Heart right ventricle (tissue), 16 donors: Measurements from ENCODE around the gene MRPL53. TPM values are rescaled to one million over a fixed set of nuclear protein-coding genes. Genes with fewer than 3 reads are reported as not detected.

Experiments
- ATAC-seq, 8 donors: fragments of 200-7000 bp; cut with Tn5 transposase; one replicate each; pipeline ENCODE4 v1.9.1; 2020; ENCODE audit warnings: mild to moderate bottlenecking in 8 of 8, moderate library complexity in 8 of 8, moderate number of reproducible peaks in 1 of 8
- DNase-seq, 2 donors: peaks; one replicate each; pipeline ENCODE4 v3.0.0-alpha.2; 2020
- H3K27ac ChIP-seq, 10 donors: fragments of 200-600 bp; sonication (generic) in 2 of 10; one replicate each; pipeline versions ENCODE4 v1.5.0 to v1.8.0; 2020 to 2022; ENCODE audit warnings: mild to moderate bottlenecking in 3 of 10
- H3K27me3 ChIP-seq, 7 donors: fragments of 200-600 bp; one replicate each; pipeline ENCODE4 v1.8.0; 2021 to 2022; ENCODE audit warnings: mild to moderate bottlenecking in 2 of 7
- H3K36me3 ChIP-seq, 9 donors: fragments of 200-600 bp; sonication (generic) in 1 of 9; one replicate each; pipeline versions ENCODE4 v1.5.0 to v1.8.0; 2020 to 2022; ENCODE audit warnings: mild to moderate bottlenecking in 2 of 9
- H3K4me1 ChIP-seq, 9 donors: fragments of 200-600 bp; sonication (generic) in 1 of 9; one replicate each; pipeline versions ENCODE4 v1.5.0 to v1.8.0; 2020 to 2022; ENCODE audit warnings: mild to moderate bottlenecking in 4 of 9
- H3K4me3 ChIP-seq, 10 donors: fragments of 200-600 bp; sonication (generic) in 2 of 10; one replicate each; pipeline versions ENCODE4 v1.5.0 to v1.8.0; 2020 to 2022; ENCODE audit warnings: mild to moderate bottlenecking in 7 of 10, moderate library complexity in 2 of 10
- H3K9me3 ChIP-seq, 11 donors: fragments of 200-600 bp in 10 of 11; sonication (generic) in 2 of 11; one replicate each; pipeline versions ENCODE4 v1.5.0 to v1.8.0; 2013 to 2022; ENCODE audit warnings: mild to moderate bottlenecking in 2 of 11, control low read depth in 1 of 11, moderate library complexity in 1 of 11
- WGBS, 2 donors: extraction: QIAGEN DNeasy Blood & Tissue Kit; methylation state at CpG; one replicate each; pipeline ENCODE4 v1.1.7; 2013; ENCODE audit warnings: inconsistent platforms in 1 of 2; 5-methylcytosine and 5-hydroxymethylcytosine counted together
- intact Hi-C, 10 donors: fragments of 100-400 bp; cut with DNase I; formaldehyde crosslinking; loops; one replicate each; pipeline versions ENCODE4 v1.11.1 to v1.14.2; 2022
- polyA plus RNA-seq, 2 donors: library from polyadenylated mRNA; stranded (reverse); fragments of 200-250 nt; gene quantifications; one replicate each; pipeline ENCODE4 v1.2.3, GENCODE V29; 2013
- total RNA-seq, 10 donors: library from RNA; stranded (reverse); fragmentation: NEBNext Ultra II Directional in 3 of 10; extraction: Animal tissue kit (Norgen Biotek cat#: 25700) in 3 of 10; gene quantifications; one replicate each; pipeline versions ENCODE4 v1.2.1 to v1.2.4, GENCODE V29; 2021 to 2023
- TF ChIP-seq, protein P1 (sequence below), 9 donors: fragments of 200-600 bp; sonication (generic) in 2 of 9; IDR thresholded peaks; one replicate each; pipeline versions ENCODE4 v1.5.0 to v1.8.0; 2021 to 2022; ENCODE audit warnings: antibody characterized with exemption in 9 of 9, mild to moderate bottlenecking in 5 of 9, moderate library complexity in 1 of 9
- donor health status: Arrhythmogenic right ventricular cardiomyopathy.
- donor health status: ischemic (EF 13 %, LVEDD 7.1; RV severe dilation, severe dysfunction).
- donor health status: healthy with polysubstance abuse.
- donor health status: DM: no; HTN: yes; CAD: no.
- donor health status: DM: no; HTN: no; CAD: no.
- donor health status: ischemic (EF 25% LVEDD 6.9; RV normal size, moderate dysfunction).
- donor health status: ischemic (EF 25% LVEDD 5.7; RV mildly dilated, moderate dysfunction).
- donor health status: healthy.
- donor health status: DM: yes; HTN: yes; CAD: no.
- donor health status: Ischemic cardiomyopathy.
- donor health status: ischemic (EF 35%, LVEDD 5.7; RV mildly dilated, moderate dysfunction).
- donor health status: nonischemic (EF 11% LVEDD 7.7; RV severe dilation, severe dysfunction).
- donor health status: DM: yes; HTN: yes; CAD: no.
- donor health status: PGD.
- donor health status: ischemic (EF 29% LVEDD 5.4; RV normal size, mild dysfunction).
- donor health status: nonischemic (EF 23%, LVEDD 6.1; RV moderate dilation, normal function).

The MRPL53 gene
- total and polyA plus RNA-seq, 12 donors = 92.3 to 188 (median 148) TPM

GRCh38 chr2:74512744-74513604, 40.5 kb upstream of the MRPL53 start:
- no peak overlapping the region for H3K27ac ChIP-seq
- H3K27me3 ChIP-seq = peaks cover 45 to 96% (median 85%) of the 10 kb centered on the region in 7 donors
- WGBS, 2 donors = 5 to 7% methylated on average over 32 to 36 of the region's 36 CpGs
- peaks cover 8 to 39% (median 33%) of the 10 kb centered on the region in 9 donors for H3K4me1 ChIP-seq
- no peaks in the 10 kb centered on the region for H3K9me3 ChIP-seq
- no peak for DNase-seq
- TF ChIP-seq, protein P1, sequence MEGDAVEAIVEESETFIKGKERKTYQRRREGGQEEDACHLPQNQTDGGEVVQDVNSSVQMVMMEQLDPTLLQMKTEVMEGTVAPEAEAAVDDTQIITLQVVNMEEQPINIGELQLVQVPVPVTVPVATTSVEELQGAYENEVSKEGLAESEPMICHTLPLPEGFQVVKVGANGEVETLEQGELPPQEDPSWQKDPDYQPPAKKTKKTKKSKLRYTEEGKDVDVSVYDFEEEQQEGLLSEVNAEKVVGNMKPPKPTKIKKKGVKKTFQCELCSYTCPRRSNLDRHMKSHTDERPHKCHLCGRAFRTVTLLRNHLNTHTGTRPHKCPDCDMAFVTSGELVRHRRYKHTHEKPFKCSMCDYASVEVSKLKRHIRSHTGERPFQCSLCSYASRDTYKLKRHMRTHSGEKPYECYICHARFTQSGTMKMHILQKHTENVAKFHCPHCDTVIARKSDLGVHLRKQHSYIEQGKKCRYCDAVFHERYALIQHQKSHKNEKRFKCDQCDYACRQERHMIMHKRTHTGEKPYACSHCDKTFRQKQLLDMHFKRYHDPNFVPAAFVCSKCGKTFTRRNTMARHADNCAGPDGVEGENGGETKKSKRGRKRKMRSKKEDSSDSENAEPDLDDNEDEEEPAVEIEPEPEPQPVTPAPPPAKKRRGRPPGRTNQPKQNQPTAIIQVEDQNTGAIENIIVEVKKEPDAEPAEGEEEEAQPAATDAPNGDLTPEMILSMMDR (IDR thresholded peaks at IDR 0.05) = no peak
- intact Hi-C loops = no loop called here
- H3K4me3 ChIP-seq = no peak overlapping the region
- H3K36me3 ChIP-seq = no peaks in the 10 kb centered on the region
- ATAC-seq = no peak

GRCh38 chr2:74511104-74511989, 38.9 kb upstream of the MRPL53 start:
- Histone ChIP-seq H3K4me1 (peaks cover 9 to 44% (median 36%) of the 10 kb centered on the region in 9 donors), H3K36me3 (peaks cover 0 to under 1% (median 0%) of the 10 kb centered on the region in 9 donors), H3K27ac (no peak overlapping the region), H3K4me3 (no peak overlapping the region), H3K9me3 (no peaks in the 10 kb centered on the region), H3K27me3 (peaks cover 38 to 80% (median 68%) of the 10 kb centered on the region in 7 donors)
- intact Hi-C loops = no loop called here
- WGBS, 2 donors = 35 to 38% methylated on average over 11 of the region's 11 CpGs
- ATAC-seq (no peak), DNase-seq (no peak)
- TF ChIP-seq, protein P1 (IDR thresholded peaks at IDR 0.05) = no peak

DNA sequence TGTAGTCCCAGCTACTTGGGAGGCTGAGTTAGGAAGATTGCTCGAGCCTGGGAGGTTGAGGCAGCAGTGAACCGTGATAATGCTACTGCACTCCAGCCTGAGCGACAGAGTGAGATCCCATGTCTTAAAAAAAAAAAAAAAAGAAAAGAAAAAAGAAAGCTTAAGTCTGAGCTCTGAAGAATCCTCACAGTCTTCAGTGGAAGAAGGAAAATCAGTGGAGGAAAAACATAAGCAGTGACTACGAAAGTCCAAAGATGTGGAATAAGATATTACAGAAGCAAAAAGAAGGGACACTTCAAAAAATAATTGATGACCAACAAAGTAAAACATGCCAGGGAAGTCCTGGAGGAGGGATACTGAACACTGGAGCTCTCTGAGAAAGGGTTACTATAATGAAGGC, 37.8 kb upstream of the MRPL53 start:
- Histone ChIP-seq H3K27me3 (peaks cover 28 to 69% (median 62%) of the 10 kb centered on the region in 7 donors), H3K36me3 (peaks cover 0 to 11% (median 3%) of the 10 kb centered on the region in 9 donors), H3K9me3 (no peaks in the 10 kb centered on the region), H3K27ac (no peak overlapping the region), H3K4me1 (peaks cover 13 to 45% (median 36%) of the 10 kb centered on the region in 9 donors), H3K4me3 (no peak overlapping the region)
- 78 to 80% methylated on average over 4 of the region's 4 CpGs for WGBS, 2 donors
- intact Hi-C loops = no loop called here
- ATAC-seq = no peak
- no peak for DNase-seq
- TF ChIP-seq, protein P1 (IDR thresholded peaks at IDR 0.05) = no peak
